Raji (cell line): ENCODE results near the gene SRCAP.

ENCODE experiments used
- POLR2A ChIP-seq: IDR thresholded peaks from 2 replicates; pipeline ENCODE4 v1.6.1; 2011; ENCODE audit warnings: low read depth, low read length, control low read depth; ENCODE audit not compliant: insufficient read depth

SRCAP gene

DNA sequence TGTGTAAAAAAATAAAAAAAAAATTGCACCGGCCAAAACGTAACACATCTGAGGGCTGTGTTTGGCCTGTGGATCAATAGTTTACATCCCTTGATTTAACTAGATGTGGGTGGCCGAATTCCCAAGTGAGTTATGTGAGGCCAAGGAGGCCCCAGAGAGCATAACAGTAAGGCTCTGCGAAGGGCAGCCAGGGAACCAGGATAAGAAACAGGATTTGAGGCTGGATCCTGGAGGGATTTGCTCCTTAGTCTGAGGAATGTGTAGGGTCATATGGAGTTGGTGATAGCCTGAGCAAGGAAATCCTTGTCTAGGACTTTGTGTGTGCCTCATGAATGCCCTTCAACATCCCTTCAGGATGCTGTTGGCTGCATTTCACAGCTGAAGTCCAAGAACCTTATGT, 51.2 kb downstream of the SRCAP start:
- no peak for TF ChIP-seq POLR2A

- TF ChIP-seq POLR2A, result no peak
Observed at GRCh38 chr16:30750876-30751465, 52.0 kb downstream of the SRCAP start.

GRCh38 chr16:30753596-30753995, 54.6 kb downstream of the SRCAP start:
- no peak for TF ChIP-seq POLR2A

- TF ChIP-seq POLR2A, result no peak
Observed at GRCh38 chr16:30755955-30756780, 57.2 kb downstream of the SRCAP start.

DNA sequence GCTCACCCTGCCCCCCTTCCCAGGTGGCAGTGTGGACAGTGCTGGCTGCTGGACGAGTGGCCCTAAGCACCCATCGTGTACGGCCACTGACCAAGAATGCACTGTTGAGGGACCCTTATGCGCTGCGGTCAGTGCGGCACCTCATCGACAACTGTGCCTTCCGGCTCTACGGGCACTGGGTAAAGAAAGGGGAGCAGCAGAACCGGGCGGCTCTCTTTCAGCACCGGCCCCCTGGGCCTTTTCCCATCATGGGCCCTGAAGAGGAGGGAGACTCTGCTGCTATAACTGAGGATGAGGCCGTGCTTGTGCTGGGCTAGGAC, 57.8 kb downstream of the SRCAP start:
- no peak for TF ChIP-seq POLR2A

GRCh38 chr16:30757316-30757715, 58.3 kb downstream of the SRCAP start:
- TF ChIP-seq POLR2A, result no peak

- no peak for TF ChIP-seq POLR2A
Observed at GRCh38 chr16:30758988-30759491, 60.1 kb downstream of the SRCAP start.

GRCh38 chr16:30760001-30760559, 61.1 kb downstream of the SRCAP start:
- no peak for TF ChIP-seq POLR2A

- no peak for TF ChIP-seq POLR2A
Observed at GRCh38 chr16:30760577-30761426, 61.8 kb downstream of the SRCAP start.

GRCh38 chr16:30761427-30761927, 62.5 kb downstream of the SRCAP start:
- peak; percentile 4; the same call in 1 of the 2 replicates for TF ChIP-seq POLR2A

GRCh38 chr16:30761928-30762902, 63.2 kb downstream of the SRCAP start, which contains the start of the genes CFAP119 and RNF40:
TSS of gene CFAP119 (minus strand) at chr16:30762062. CDS start at chr16:30761748, 314 bp downstream.
TSS of gene RNF40 (plus strand) at chr16:30762322. CDS start at chr16:30762546, 224 bp downstream.
- TF ChIP-seq POLR2A, result peak; percentile 88

- no peak for TF ChIP-seq POLR2A
Observed at GRCh38 chr16:30762991-30763725, 64.2 kb downstream of the SRCAP start.

DNA sequence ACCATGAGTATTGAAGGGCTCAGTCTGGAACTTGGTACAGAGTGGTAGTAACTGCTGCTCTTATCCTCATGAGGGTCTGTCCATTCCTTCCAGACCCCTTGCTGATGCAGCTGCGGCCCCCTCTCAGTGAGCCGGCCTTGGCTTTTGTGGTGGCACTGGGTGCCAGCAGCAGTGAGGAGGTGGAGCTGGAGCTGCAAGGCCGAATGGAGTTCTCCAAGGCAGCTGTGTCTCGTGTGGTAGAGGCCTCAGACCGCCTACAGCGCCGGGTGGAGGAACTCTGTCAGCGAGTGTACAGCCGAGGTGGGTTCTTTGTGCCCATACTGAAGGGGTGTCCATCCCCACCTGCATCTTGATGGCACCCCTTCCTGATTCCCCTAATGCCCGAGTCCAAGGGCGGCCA, 65.1 kb downstream of the SRCAP start:
- no peak for TF ChIP-seq POLR2A
